Type B pancreatic cell (in vitro differentiated cells): ENCODE data around the gene DLX2. TPM values are rescaled to one million over a fixed set of nuclear protein-coding genes. Genes with fewer than 3 reads are reported as not detected.
A peak's percentile ranks its signal among the peaks of the same experiment; 100 is the strongest.

Source experiments
- DNase-seq: peaks from one replicate; pipeline ENCODE4 v3.0.0; 2021; ENCODE audit warnings: mixed read lengths; ENCODE audit not compliant: unreplicated experiment; ENCODE audit errors: extremely low spot score
- H3K27ac Mint-ChIP-seq: 2 replicates; pipeline ENCODE4 v1.8.0; 2021; ENCODE audit warnings: mild to moderate bottlenecking, mixed read lengths
- H3K27me3 Mint-ChIP-seq: 2 replicates; pipeline ENCODE4 v1.8.0; 2021; ENCODE audit warnings: mixed read lengths
- H3K36me3 Mint-ChIP-seq: 2 replicates; pipeline ENCODE4 v1.8.0; 2021; ENCODE audit warnings: mixed read lengths
- H3K4me1 Mint-ChIP-seq: one replicate; pipeline ENCODE4 v1.8.0; 2021; ENCODE audit warnings: mixed read lengths; ENCODE audit not compliant: unreplicated experiment
- H3K4me3 Mint-ChIP-seq: 2 replicates; pipeline ENCODE4 v1.8.0; 2021; ENCODE audit warnings: mild to moderate bottlenecking, mixed read lengths
- H3K9me3 Mint-ChIP-seq: 2 replicates; pipeline ENCODE4 v1.8.0; 2021; ENCODE audit warnings: mixed read lengths
- CTCF ChIP-seq: fragments of 200-600 bp; sonication (generic); conservative IDR thresholded peaks from 2 replicates; pipeline ENCODE4 v1.5.0; 2021; ENCODE audit warnings: antibody characterized with exemption, mild to moderate bottlenecking
- total RNA-seq: library from RNA; stranded (reverse); gene quantifications from 2 replicates; pipeline ENCODE4 v1.2.1, GENCODE V29; 2021; ENCODE audit warnings: low replicate concordance

The DLX2 gene
- total RNA-seq, 1 donor from 2014 or later = 6.9 TPM

- peaks cover 5% of the 10 kb centered on the region for H3K36me3 Mint-ChIP-seq
- TF ChIP-seq CTCF = no peak
- peak overlapping the region; percentile 79 for H3K27ac Mint-ChIP-seq
- peak overlapping the region; percentile 87 for H3K4me3 Mint-ChIP-seq
- no peaks in the 10 kb centered on the region for H3K9me3 Mint-ChIP-seq
- peak; percentile 72 for DNase-seq
- H3K27me3 Mint-ChIP-seq = peaks cover 81% of the 10 kb centered on the region
- peaks cover 16% of the 10 kb centered on the region for H3K4me1 Mint-ChIP-seq
Observed at GRCh38 chr2:172096626-172097547, 5.8 kb downstream of the DLX2 start.

- peaks cover 5% of the 10 kb centered on the region for H3K36me3 Mint-ChIP-seq
- peaks cover 80% of the 10 kb centered on the region for H3K27me3 Mint-ChIP-seq
- no peaks in the 10 kb centered on the region for H3K9me3 Mint-ChIP-seq
- H3K4me3 Mint-ChIP-seq = peak overlapping the region; percentile 87
- peak overlapping the region; percentile 79 for H3K27ac Mint-ChIP-seq
- peak; percentile 60 for TF ChIP-seq CTCF
- no peak for DNase-seq
- peaks cover 16% of the 10 kb centered on the region for H3K4me1 Mint-ChIP-seq
Observed at GRCh38 chr2:172095905-172096625, 6.6 kb downstream of the DLX2 start.

GRCh38 chr2:172095146-172095904, 7.4 kb downstream of the DLX2 start:
- Mint-ChIP-seq H3K27me3 (peaks cover 82% of the 10 kb centered on the region), H3K27ac (peak overlapping the region; percentile 79), H3K36me3 (peaks cover 5% of the 10 kb centered on the region), H3K9me3 (no peaks in the 10 kb centered on the region), H3K4me1 (peaks cover 16% of the 10 kb centered on the region), H3K4me3 (peak overlapping the region; percentile 87)
- DNase-seq = peak; percentile 78
- TF ChIP-seq CTCF = no peak

- H3K27ac Mint-ChIP-seq = peak overlapping the region; percentile 79
- H3K9me3 Mint-ChIP-seq = no peaks in the 10 kb centered on the region
- peak overlapping the region; percentile 87 for H3K4me3 Mint-ChIP-seq
- no peak for DNase-seq
- H3K36me3 Mint-ChIP-seq = peaks cover 5% of the 10 kb centered on the region
- H3K4me1 Mint-ChIP-seq = peaks cover 16% of the 10 kb centered on the region
- peaks cover 84% of the 10 kb centered on the region for H3K27me3 Mint-ChIP-seq
- TF ChIP-seq CTCF = no peak
Observed at GRCh38 chr2:172094294-172095145, 8.2 kb downstream of the DLX2 start.
